Vagina (tissue), 2 donors: Measurements from ENCODE around the gene LRRC27. TPM values are rescaled to one million over a fixed set of nuclear protein-coding genes. Genes with fewer than 3 reads are reported as not detected.

Source experiments
- DNase-seq, 2 donors: peaks; one replicate each; pipeline ENCODE4 v3.0.0-alpha.2; 2017; ENCODE audit errors: extremely low spot score in 2 of 2
- H3K27ac ChIP-seq: fragments of 200-600 bp; sonication (generic); one replicate; pipeline ENCODE4 v1.5.1; 2019
- H3K27me3 ChIP-seq: fragments of 200-600 bp; sonication (generic); one replicate; pipeline ENCODE4 v1.5.1; 2019
- H3K36me3 ChIP-seq, 2 donors: fragments of 200-600 bp; sonication (generic); one replicate each; pipeline ENCODE4 v1.5.1; 2017 to 2019
- H3K4me1 ChIP-seq: fragments of 200-600 bp; sonication (generic); one replicate; pipeline ENCODE4 v1.5.1; 2019
- H3K4me3 ChIP-seq, 2 donors: fragments of 200-600 bp; sonication (generic); 1 replicate in 1 of 2; 2 replicates in 1 of 2; pipeline ENCODE4 v1.5.1; 2016 to 2019
- H3K9me3 ChIP-seq: fragments of 200-600 bp; sonication (generic); one replicate; pipeline ENCODE4 v1.5.1; 2019
- POLR2A ChIP-seq, 2 donors: fragments of 450-650 bp; IDR thresholded peaks; one replicate each; pipeline ENCODE4 v1.6.1; 2017; ENCODE audit warnings: antibody characterized with exemption in 2 of 2, mild to moderate bottlenecking in 2 of 2, moderate library complexity in 2 of 2
- POLR2AphosphoS5 ChIP-seq, 2 donors: sonication (generic); formaldehyde crosslinking; IDR thresholded peaks; one replicate each; pipeline ENCODE4 v1.9.0; 2017; ENCODE audit warnings: antibody characterized with exemption in 2 of 2, mild to moderate bottlenecking in 2 of 2, low read depth in 1 of 2; ENCODE audit not compliant: insufficient read depth in 1 of 2
- intact Hi-C: fragments of 100-400 bp; cut with DNase I; formaldehyde crosslinking; loops from one replicate; pipeline ENCODE4 v1.15.1; 2023
- total RNA-seq: library from RNA; depleted of rRNA; stranded (reverse); fragments of >200 nt; gene quantifications from one replicate; pipeline ENCODE4 v1.2.3, GENCODE V29; 2016
- TF ChIP-seq, protein P1 (sequence below), 3 experiments: fragments of 450-650 bp in 2 of 3; fragments of 200-600 bp in 1 of 3; sonication (generic) in 1 of 3; IDR thresholded peaks; one replicate each; pipeline ENCODE4 v1.5.1; 2017 to 2019; ENCODE audit warnings: antibody characterized with exemption in 3 of 3, mild to moderate bottlenecking in 2 of 3, moderate library complexity in 2 of 3

The LRRC27 gene
- total RNA-seq, 1 donor from 2014 or later: 4.9 TPM

DNA sequence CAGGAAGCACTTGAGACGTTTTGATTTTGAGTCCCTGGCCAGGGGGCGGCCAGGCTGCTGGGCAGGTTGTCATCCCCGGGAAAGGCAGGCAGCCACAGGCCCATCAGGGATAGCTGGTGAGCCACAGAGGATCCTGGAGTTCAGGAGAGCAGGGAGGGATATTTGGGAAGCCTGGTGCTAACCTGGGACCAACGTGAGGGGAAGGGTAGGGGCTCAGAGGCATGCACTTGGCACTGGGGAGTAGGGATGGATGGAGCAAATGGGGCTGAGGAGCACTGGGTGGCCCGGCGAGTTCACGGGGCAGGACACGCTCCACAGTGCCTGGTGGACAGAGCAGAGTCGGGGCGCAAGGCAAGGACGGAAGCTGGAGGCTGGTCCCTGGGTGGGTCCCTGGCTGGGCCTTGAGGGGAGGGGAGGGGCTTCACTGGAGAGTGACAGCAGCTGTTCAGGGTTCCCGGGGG lies 30.2 kb downstream of the LRRC27 start:
- no peaks in the 10 kb centered on the region for H3K9me3 ChIP-seq
- DNase-seq: no peak
- TF ChIP-seq POLR2A (IDR thresholded peaks at IDR 0.05) (no peak), POLR2AphosphoS5 (IDR thresholded peaks at IDR 0.05; ENCODE audit: insufficient read depth in 1 of 2, low read depth in 1 of 2) (no peak)
- TF ChIP-seq, protein P1, sequence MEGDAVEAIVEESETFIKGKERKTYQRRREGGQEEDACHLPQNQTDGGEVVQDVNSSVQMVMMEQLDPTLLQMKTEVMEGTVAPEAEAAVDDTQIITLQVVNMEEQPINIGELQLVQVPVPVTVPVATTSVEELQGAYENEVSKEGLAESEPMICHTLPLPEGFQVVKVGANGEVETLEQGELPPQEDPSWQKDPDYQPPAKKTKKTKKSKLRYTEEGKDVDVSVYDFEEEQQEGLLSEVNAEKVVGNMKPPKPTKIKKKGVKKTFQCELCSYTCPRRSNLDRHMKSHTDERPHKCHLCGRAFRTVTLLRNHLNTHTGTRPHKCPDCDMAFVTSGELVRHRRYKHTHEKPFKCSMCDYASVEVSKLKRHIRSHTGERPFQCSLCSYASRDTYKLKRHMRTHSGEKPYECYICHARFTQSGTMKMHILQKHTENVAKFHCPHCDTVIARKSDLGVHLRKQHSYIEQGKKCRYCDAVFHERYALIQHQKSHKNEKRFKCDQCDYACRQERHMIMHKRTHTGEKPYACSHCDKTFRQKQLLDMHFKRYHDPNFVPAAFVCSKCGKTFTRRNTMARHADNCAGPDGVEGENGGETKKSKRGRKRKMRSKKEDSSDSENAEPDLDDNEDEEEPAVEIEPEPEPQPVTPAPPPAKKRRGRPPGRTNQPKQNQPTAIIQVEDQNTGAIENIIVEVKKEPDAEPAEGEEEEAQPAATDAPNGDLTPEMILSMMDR (IDR thresholded peaks at IDR 0.05): no peak
- no peak overlapping the region for H3K27ac ChIP-seq
- intact Hi-C loops: no loop called here
- no peaks in the 10 kb centered on the region for H3K27me3 ChIP-seq
- no peak overlapping the region for H3K4me3 ChIP-seq
- H3K4me1 ChIP-seq: no peaks in the 10 kb centered on the region
- peaks cover 0 to 10% of the 10 kb centered on the region in 2 donors for H3K36me3 ChIP-seq

- H3K36me3 ChIP-seq: peaks cover 0 to 20% of the 10 kb centered on the region in 2 donors
Measured at GRCh38 chr10:132363376-132363775, 31.4 kb downstream of the LRRC27 start.

GRCh38 chr10:132363921-132364593 lies 32.1 kb downstream of the LRRC27 start:
- intact Hi-C loops: no loop called here
- peak; percentile 99 to 100 for DNase-seq
- Histone ChIP-seq H3K4me3 (no peak overlapping the region), H3K27me3 (no peaks in the 10 kb centered on the region), H3K9me3 (no peaks in the 10 kb centered on the region), H3K27ac (no peak overlapping the region), H3K36me3 (peaks cover 0 to 20% of the 10 kb centered on the region in 2 donors), H3K4me1 (no peaks in the 10 kb centered on the region)
- TF ChIP-seq POLR2A (IDR thresholded peaks at IDR 0.05) (no peak), POLR2AphosphoS5 (IDR thresholded peaks at IDR 0.05; ENCODE audit: insufficient read depth in 1 of 2, low read depth in 1 of 2) (no peak)
- TF ChIP-seq, protein P1 (IDR thresholded peaks at IDR 0.05): no peak

More at GRCh38 chr10:132363376-132363775, 31.4 kb downstream of the LRRC27 start:
- no peak overlapping the region for H3K27ac ChIP-seq
- H3K4me3 ChIP-seq: no peak overlapping the region
- TF ChIP-seq, protein P1 (IDR thresholded peaks at IDR 0.05): no peak
- TF ChIP-seq POLR2A (IDR thresholded peaks at IDR 0.05) (no peak), POLR2AphosphoS5 (IDR thresholded peaks at IDR 0.05; ENCODE audit: insufficient read depth in 1 of 2, low read depth in 1 of 2) (no peak)
- H3K9me3 ChIP-seq: no peaks in the 10 kb centered on the region
- no peak for DNase-seq
- no peaks in the 10 kb centered on the region for H3K4me1 ChIP-seq
- intact Hi-C loops: no loop called here
- H3K27me3 ChIP-seq: no peaks in the 10 kb centered on the region

DNA sequence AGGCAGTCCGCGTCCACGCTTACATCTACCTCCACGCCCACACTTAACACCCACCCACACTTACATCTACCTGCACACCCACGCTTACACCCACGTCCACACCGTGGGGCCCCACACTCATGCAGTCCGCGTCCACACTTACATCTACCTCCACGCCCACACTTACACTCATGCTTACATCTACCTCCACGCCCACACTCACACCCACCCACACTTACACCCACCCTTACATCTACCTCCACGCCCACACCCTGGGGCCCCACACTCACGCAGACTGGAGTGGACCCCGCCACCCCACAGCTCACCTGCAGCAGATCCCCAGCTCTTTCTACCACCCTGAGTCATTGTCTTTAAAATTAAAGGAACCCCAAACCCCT lies 32.6 kb downstream of the LRRC27 start:
- Histone ChIP-seq H3K36me3 (peaks cover 0 to 20% of the 10 kb centered on the region in 2 donors), H3K27ac (no peak overlapping the region), H3K27me3 (no peaks in the 10 kb centered on the region), H3K9me3 (no peaks in the 10 kb centered on the region), H3K4me1 (no peaks in the 10 kb centered on the region), H3K4me3 (no peak overlapping the region)
- intact Hi-C loops: no loop called here
- no peak for DNase-seq
- TF ChIP-seq, protein P1 (IDR thresholded peaks at IDR 0.05): no peak
- no peak for TF ChIP-seq POLR2A (IDR thresholded peaks at IDR 0.05)
- TF ChIP-seq POLR2AphosphoS5 (IDR thresholded peaks at IDR 0.05; ENCODE audit: insufficient read depth in 1 of 2, low read depth in 1 of 2): no peak

DNA sequence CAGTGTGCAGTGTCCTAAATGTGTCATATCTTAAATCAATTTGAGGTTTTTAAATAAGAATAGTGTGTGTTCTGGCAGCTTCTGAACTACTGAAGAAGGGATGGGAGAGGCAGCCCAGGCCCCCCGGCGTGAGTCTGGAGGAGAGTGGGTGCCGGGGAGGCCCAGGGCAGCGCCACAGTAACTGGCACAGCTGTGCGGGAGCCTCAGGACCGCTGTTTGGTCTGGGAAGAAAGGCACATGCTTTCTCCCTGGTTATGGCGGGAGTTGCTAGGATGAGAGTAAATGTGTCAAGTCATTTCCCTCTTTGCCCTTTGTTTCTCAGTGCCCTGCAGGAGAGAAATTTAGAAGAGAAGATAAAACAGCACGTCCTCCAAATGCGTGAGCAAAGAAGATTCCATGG lies 33.1 kb downstream of the LRRC27 start:
- Histone ChIP-seq H3K27me3 (no peaks in the 10 kb centered on the region), H3K9me3 (no peaks in the 10 kb centered on the region), H3K4me3 (no peak overlapping the region), H3K4me1 (no peaks in the 10 kb centered on the region), H3K27ac (no peak overlapping the region), H3K36me3 (peaks cover 0 to 20% of the 10 kb centered on the region in 2 donors)
- no peak for DNase-seq
- intact Hi-C loops: no loop called here
- TF ChIP-seq POLR2AphosphoS5 (IDR thresholded peaks at IDR 0.05; ENCODE audit: insufficient read depth in 1 of 2, low read depth in 1 of 2): no peak
- no peak for TF ChIP-seq POLR2A (IDR thresholded peaks at IDR 0.05)
- TF ChIP-seq, protein P1 (IDR thresholded peaks at IDR 0.05): no peak
